WI38 (cell line): ENCODE data around the gene GAL3ST3.

Experiments
- H3K4me3 ChIP-seq: 2 replicates; pipeline ENCODE4 v1.5.1; 2011; ENCODE audit warnings: low read depth, mild to moderate bottlenecking, control low read depth, low read length
- TF ChIP-seq, protein P1 (sequence below): IDR thresholded peaks from 2 replicates; pipeline ENCODE4 v1.5.1; 2012; ENCODE audit warnings: low read depth, mild to moderate bottlenecking, control low read depth, low read length

GAL3ST3 gene

DNA sequence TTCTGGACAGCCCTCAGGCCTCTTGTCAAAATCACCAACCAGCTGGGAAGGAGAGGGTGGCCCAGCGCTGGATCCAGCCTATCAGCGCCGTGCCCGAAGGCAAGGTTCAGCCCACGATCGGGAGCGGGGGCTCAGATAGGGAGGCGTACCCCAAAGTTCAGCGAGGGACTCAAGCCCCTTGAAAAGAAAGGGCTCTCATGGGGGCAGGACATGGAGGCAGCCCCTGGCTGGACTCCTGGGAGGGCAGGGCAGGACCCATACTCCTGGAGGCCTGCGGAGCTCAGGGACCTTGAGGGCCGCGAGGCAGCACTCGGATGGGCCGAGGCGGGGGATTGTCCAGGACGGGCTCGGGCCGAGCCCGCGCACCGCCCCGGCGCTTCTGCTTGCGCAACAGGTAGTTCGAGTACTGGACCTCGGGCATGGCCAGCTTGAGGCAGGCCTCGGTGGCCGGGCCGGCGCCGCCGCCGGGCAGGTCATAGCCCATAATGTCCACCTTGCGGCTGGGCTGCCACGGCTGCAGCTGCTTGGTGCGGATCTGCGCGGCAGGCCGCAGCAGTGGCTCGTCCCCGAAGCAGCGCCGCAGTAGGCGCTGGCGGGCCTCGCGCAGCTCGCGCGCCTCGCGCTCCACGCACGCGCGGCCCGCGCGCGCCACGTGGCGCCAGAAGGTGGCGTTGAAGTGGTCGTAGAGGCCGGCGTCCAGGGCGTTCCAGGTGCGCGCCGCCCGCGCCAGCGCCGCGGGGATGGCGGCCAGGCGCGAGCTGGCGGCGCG, 6.5 kb downstream of the GAL3ST3 start:
- no peak overlapping the region for H3K4me3 ChIP-seq
- TF ChIP-seq, protein P1, sequence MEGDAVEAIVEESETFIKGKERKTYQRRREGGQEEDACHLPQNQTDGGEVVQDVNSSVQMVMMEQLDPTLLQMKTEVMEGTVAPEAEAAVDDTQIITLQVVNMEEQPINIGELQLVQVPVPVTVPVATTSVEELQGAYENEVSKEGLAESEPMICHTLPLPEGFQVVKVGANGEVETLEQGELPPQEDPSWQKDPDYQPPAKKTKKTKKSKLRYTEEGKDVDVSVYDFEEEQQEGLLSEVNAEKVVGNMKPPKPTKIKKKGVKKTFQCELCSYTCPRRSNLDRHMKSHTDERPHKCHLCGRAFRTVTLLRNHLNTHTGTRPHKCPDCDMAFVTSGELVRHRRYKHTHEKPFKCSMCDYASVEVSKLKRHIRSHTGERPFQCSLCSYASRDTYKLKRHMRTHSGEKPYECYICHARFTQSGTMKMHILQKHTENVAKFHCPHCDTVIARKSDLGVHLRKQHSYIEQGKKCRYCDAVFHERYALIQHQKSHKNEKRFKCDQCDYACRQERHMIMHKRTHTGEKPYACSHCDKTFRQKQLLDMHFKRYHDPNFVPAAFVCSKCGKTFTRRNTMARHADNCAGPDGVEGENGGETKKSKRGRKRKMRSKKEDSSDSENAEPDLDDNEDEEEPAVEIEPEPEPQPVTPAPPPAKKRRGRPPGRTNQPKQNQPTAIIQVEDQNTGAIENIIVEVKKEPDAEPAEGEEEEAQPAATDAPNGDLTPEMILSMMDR, result no peak

DNA sequence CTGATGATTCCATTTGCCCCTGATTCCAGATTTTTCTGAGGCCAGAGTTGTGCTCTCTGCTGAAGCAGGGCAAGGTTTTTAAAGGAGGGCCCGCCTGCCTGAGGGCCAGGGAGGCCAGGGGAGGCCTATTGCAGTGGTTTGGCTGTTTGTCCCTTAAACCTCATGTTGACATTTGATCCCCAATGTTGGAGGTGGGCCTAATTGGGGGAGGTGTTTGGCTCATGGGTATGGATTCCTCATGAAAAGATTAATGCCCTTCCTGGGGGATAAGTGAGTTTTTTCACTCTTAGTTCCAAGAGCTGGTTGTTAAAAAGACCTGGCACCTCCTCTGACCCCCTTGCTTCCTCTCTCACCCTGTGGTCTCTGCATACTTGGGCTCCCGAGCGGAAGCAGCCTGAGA, 9.2 kb downstream of the GAL3ST3 start:
- H3K4me3 ChIP-seq, result no peak overlapping the region
- TF ChIP-seq, protein P1, result no peak

DNA sequence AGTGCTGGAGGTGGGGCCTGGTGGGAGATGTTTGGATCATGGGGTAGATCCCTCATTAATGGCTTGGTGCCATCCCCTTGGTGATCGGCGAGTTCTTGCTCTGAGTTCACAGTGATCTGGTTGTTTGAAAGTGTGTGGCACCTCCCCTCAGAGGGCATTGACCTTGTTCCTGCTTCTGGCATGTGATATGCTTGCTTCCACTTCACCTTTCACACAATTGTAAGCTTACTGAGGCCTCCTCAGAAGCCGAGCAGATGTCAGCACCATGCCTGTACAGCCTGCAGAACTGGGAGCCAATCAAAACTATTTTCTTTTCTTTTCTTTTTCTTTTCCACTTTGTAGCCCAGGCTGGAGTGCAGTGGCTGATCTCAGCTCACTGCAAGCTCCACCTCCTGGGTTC, 11.6 kb downstream of the GAL3ST3 start:
- TF ChIP-seq, protein P1, result no peak
- no peak overlapping the region for H3K4me3 ChIP-seq

DNA sequence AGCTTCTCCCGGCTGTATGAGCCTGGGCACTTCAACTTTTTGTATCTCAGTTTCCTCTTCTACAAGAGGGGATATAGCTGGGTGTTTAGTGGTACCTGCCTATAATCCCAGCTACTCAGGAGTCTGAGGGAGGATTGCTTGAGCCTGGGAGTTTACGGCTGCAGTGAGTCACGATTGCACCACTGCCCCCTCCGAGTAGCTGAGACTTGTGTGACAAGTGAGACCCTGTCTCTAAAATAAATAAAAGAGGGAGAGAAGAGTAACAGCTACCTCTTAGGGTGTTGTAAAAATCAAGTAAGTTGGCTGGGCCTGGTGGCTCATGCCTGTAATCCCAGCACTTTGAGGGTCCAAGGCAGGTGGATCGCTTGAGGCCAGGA, 12.6 kb downstream of the GAL3ST3 start:
- TF ChIP-seq, protein P1, result no peak
- no peak overlapping the region for H3K4me3 ChIP-seq

DNA sequence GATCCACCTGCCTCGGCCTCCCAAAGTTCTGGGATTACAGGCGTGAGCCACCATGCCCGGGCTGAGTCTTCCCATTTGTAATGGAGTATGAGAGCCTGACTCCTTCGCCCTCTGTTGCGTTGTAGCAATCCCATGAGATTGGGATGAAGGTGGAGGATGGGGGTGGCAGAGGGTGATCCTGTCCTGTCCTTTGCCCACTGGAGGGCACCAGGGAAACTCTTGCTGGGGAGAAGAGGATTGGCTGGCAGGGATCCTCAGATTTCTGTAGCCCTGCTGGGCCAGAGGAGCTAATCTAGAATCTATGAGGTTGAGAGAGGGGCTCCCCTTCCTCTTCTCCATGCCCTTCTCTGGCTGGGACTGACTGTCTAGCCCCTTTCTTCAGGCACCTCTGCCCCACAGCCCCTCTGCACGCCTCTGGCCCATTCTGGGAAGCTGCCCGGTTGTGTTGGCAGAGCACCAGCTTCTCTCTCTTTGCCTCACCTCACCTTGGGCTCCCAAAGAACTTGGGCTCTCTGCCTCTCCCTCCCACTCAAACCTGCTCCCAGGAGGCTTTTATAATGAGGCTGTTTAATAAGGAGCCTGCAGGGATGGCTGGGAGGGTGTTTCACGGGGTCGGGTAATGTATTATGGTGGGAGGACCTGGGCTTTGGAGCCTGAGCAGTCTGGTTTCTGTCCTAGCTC, 13.2 kb downstream of the GAL3ST3 start:
- no peak overlapping the region for H3K4me3 ChIP-seq
- TF ChIP-seq, protein P1, result no peak

DNA sequence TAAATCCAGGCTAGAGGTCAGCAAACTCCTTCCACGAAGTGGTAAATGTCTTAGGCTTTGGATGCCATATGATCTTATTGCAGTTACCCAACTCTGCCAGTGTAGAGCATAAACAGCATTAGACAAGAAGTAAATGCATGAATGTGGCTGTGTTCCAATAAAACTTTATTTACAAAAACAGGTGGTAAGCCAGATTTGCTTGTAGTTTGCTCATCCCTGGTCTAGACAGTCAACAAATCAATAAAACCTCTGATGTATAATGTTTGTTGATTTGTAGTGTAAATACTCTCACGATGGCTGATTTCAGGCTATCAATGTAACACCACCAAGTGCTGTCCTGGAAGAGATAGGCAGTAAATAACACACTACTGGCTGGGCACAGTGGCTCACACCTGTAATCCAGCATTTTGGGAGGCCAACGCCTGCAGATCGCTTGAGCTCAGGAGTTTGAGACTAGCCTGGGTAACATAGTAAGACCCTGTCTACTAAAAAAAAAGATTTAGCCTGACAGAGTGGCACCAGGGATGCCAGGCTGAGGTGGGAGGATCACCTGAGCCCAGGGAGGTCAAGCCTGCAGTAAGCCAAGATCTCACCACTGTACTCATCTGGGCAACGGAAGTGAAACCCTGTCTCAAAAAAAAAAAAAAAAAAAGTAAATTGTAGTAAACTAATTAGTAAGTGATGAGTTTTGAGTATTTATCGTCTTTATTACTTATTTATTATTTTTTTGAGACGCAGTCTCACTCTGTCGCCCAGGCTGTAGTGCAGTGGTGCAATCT, 15.8 kb downstream of the GAL3ST3 start:
- H3K4me3 ChIP-seq, result no peak overlapping the region
- TF ChIP-seq, protein P1, result no peak
